Right atrium auricular region (tissue), 2 donors: ENCODE data around the gene KCNQ1. TPM values are rescaled to one million over a fixed set of nuclear protein-coding genes. Genes with fewer than 3 reads are reported as not detected.

Source experiments
- DNase-seq: peaks from one replicate; pipeline ENCODE4 v3.0.0-alpha.2; 2019; ENCODE audit warnings: low spot score
- H3K27ac ChIP-seq, 2 donors: fragments of 200-600 bp; sonication (generic); 1 replicate in 1 of 2; 2 replicates in 1 of 2; pipeline ENCODE4 v1.5.1; 2016 to 2019
- H3K27me3 ChIP-seq, 2 donors: fragments of 200-600 bp; sonication (generic); one replicate each; pipeline versions ENCODE4 v1.5.1 to v1.6.0; 2017 to 2019
- H3K36me3 ChIP-seq: fragments of 200-600 bp; sonication (generic); one replicate; pipeline ENCODE4 v1.5.1; 2016
- H3K4me1 ChIP-seq, 2 donors: fragments of 200-600 bp; sonication (generic); one replicate each; pipeline versions ENCODE4 v1.5.1 to v1.6.0; 2017 to 2019
- H3K4me3 ChIP-seq, 2 donors: fragments of 200-600 bp; sonication (generic); 1 replicate in 1 of 2; 2 replicates in 1 of 2; pipeline ENCODE4 v1.5.1; 2017 to 2019; ENCODE audit warnings: mild to moderate bottlenecking in 1 of 2, moderate library complexity in 1 of 2
- H3K9me3 ChIP-seq, 2 donors: fragments of 200-600 bp; sonication (generic); one replicate each; pipeline ENCODE4 v1.5.1; 2019
- total RNA-seq, 2 donors: library from RNA; depleted of rRNA; stranded (reverse); fragments of >200 nt; gene quantifications; one replicate each; pipeline ENCODE4 v1.1.0, GENCODE V29; 2016
- TF ChIP-seq, protein P1 (sequence below), 2 donors: fragments of 200-600 bp; sonication (generic); IDR thresholded peaks; one replicate each; pipeline ENCODE4 v1.5.1; 2019; ENCODE audit warnings: antibody characterized with exemption in 2 of 2

The KCNQ1 gene
- total RNA-seq, 2 donors from 2014 or later = 12.7 to 25.1 TPM

DNA sequence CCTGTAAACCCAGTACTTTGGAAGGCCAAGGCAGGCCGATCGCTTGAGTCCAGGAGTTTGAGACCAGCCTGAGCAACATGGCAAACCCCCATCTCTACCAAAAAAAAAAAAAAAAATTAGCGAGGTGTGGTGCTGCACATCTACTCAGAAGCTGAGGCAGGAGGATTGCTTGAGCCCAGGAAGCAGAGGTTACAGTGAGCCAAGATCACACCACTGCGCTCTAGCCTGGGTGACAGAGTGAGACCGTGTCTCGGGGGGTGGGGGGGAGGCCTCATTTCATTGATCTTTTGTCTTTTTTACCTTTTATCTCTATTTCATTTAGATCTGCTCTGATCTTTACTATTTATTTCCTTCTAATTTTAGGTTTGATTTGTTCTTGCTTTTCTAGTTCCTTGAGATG is 203.1 kb downstream of the KCNQ1 start:
- TF ChIP-seq, protein P1, sequence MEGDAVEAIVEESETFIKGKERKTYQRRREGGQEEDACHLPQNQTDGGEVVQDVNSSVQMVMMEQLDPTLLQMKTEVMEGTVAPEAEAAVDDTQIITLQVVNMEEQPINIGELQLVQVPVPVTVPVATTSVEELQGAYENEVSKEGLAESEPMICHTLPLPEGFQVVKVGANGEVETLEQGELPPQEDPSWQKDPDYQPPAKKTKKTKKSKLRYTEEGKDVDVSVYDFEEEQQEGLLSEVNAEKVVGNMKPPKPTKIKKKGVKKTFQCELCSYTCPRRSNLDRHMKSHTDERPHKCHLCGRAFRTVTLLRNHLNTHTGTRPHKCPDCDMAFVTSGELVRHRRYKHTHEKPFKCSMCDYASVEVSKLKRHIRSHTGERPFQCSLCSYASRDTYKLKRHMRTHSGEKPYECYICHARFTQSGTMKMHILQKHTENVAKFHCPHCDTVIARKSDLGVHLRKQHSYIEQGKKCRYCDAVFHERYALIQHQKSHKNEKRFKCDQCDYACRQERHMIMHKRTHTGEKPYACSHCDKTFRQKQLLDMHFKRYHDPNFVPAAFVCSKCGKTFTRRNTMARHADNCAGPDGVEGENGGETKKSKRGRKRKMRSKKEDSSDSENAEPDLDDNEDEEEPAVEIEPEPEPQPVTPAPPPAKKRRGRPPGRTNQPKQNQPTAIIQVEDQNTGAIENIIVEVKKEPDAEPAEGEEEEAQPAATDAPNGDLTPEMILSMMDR (IDR thresholded peaks at IDR 0.05) = no peak
- Histone ChIP-seq H3K4me3 (no peak overlapping the region), H3K9me3 (peaks cover 33 to 66% of the 10 kb centered on the region in 2 donors), H3K36me3 (no peaks in the 10 kb centered on the region), H3K4me1 (no peaks in the 10 kb centered on the region), H3K27ac (no peak overlapping the region), H3K27me3 (no peaks in the 10 kb centered on the region)
- no peak for DNase-seq

DNA sequence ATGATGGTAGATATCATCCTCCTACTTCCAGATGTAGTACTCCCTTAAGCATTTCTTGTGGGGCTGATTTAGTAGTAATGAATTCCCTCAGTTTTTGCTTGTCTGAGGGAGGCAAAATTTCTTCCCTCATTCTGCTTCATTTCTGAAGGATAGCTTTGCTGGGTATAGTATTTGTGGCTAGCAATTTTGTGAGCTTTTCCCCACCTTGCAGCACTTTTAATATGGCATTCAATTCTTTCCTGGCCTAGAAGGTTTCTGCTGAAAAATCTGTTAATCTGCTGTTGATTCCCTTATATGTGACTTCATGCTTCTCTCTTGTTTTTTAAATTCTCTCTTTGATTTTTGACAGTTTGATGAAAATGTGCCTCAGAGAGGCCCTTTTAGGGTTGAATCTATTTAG is 204.6 kb downstream of the KCNQ1 start:
- Histone ChIP-seq H3K4me3 (no peak overlapping the region), H3K27ac (no peak overlapping the region), H3K36me3 (no peaks in the 10 kb centered on the region), H3K27me3 (no peaks in the 10 kb centered on the region), H3K9me3 (peaks cover 21 to 52% of the 10 kb centered on the region in 2 donors), H3K4me1 (no peaks in the 10 kb centered on the region)
- no peak for DNase-seq
- TF ChIP-seq, protein P1 (IDR thresholded peaks at IDR 0.05) = no peak

DNA sequence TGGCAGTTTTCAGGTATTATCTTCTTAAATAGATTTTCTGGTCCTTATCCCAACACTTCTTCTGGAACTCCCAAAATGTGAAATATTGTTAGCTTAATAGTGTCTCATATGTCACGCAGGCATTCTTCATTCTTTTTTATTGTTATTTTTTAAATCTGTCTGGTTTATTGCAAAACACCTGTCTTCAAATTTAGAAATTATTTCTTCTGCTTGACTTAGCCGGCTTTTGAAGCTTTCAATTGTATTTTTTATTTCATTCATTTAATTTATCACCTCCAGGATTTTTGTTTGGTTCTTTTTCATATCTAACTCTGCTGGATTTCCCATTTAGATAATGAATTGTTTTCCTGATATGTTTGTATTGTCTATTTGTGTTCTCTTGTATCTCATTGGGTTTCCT is 205.0 kb downstream of the KCNQ1 start:
- TF ChIP-seq, protein P1 (IDR thresholded peaks at IDR 0.05) = no peak
- H3K9me3 ChIP-seq = peaks cover 18 to 47% of the 10 kb centered on the region in 2 donors
- no peak overlapping the region for H3K4me3 ChIP-seq
- H3K27me3 ChIP-seq = no peaks in the 10 kb centered on the region
- H3K4me1 ChIP-seq = no peaks in the 10 kb centered on the region
- H3K27ac ChIP-seq = no peak overlapping the region
- no peaks in the 10 kb centered on the region for H3K36me3 ChIP-seq
- DNase-seq = no peak

DNA sequence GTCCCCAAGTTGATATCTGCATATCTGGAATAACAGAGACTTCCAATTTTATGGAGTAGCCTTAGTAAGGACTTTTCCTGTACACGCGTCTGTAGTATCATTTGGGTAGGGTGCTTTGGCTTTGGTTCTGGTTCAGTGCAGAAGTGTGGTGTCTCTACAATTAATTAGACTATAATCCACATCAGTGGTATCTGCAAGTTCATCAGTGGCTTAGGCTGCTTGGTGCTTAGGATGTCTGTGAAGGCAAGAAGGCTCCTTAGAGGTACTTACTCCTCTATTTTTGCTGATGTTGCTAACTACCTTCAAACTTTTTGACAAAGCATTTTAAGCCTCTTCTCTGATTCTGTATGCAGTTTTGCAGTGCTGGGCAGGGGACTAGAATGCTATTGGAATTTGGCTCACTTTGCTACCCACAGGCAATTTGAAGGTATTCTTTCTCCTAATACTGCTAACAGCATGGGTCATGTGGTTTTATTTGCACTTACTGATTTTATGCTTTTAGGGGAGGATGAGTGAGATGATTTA is 205.6 kb downstream of the KCNQ1 start:
- Histone ChIP-seq H3K36me3 (no peaks in the 10 kb centered on the region), H3K9me3 (peaks cover 18 to 44% of the 10 kb centered on the region in 2 donors), H3K4me3 (no peak overlapping the region), H3K27ac (no peak overlapping the region), H3K27me3 (no peaks in the 10 kb centered on the region), H3K4me1 (no peaks in the 10 kb centered on the region)
- TF ChIP-seq, protein P1 (IDR thresholded peaks at IDR 0.05) = no peak
- DNase-seq = no peak

DNA sequence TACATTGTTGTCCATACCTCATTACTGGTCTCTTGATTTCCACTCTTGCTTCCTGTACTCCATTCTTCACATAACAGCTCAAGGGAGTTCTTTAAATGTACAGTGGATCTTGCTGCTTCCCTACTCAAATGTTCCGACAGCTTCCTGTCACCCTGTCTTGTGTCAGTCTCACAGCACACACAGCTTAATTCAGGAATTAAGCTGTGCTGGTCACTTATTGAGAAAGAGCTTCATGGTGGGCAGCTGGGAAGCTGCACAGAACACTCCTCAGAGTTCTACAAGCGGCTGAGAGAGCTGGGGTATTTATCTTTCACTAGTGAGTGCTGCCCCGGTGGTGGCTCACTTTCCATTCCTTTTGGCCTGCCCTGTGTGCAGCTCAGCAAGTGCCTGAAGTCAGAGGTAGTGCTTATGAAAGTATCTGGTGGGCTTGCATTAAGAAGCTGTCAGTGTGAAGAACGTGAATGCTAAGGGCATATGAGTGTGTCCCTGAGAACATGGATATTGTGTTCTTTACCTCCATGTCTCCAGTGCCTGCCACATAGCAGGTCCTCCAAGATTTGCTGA is 206.3 kb downstream of the KCNQ1 start:
- no peak for DNase-seq
- Histone ChIP-seq H3K27ac (no peak overlapping the region), H3K36me3 (no peaks in the 10 kb centered on the region), H3K27me3 (no peaks in the 10 kb centered on the region), H3K4me1 (no peaks in the 10 kb centered on the region), H3K9me3 (peaks cover 18 to 37% of the 10 kb centered on the region in 2 donors), H3K4me3 (no peak overlapping the region)
- TF ChIP-seq, protein P1 (IDR thresholded peaks at IDR 0.05) = no peak

DNA sequence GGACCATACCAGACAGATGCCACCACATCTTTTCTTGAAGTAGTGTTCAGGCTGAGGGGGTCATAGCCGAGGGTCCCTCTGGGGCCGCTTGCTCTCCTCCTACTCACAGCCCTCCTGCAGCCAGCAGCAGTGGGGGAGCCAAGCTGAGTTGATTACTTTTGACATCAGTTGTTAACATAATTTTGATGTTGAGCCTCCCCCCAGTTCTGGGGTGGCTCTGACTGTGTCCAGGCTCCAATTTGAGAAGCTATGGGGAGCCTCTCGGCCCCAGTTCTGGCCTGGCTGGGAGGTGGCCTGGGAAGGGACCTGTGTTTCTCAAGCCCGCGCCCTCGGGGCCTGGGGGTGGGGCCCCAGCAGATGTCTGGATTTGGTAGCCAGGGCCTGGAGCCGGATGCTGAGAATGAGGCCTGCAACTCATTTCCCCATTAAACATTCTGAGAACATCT is 207.0 kb downstream of the KCNQ1 start:
- Histone ChIP-seq H3K9me3 (peaks cover 18 to 30% of the 10 kb centered on the region in 2 donors), H3K27me3 (no peaks in the 10 kb centered on the region), H3K4me1 (no peaks in the 10 kb centered on the region), H3K27ac (no peak overlapping the region), H3K4me3 (no peak overlapping the region), H3K36me3 (no peaks in the 10 kb centered on the region)
- no peak for DNase-seq
- TF ChIP-seq, protein P1 (IDR thresholded peaks at IDR 0.05) = no peak
